RWPE2 (cell line): ENCODE results near the gene ATRX.
"Not testable (repeated sequence)": the region's sequence is repeated elsewhere in the genome, so short reads cannot be mapped to it uniquely, and the experiment has no call there.

Source experiments
- ATAC-seq: fragments of 200-7000 bp; cut with Tn5 transposase; 3 replicates; pipeline ENCODE4 v1.9.1; 2021; ENCODE audit warnings: low read depth
- DNase-seq: peaks from one replicate; pipeline ENCODE4 v3.0.0-alpha.2; 2020; ENCODE audit warnings: low spot score
- H3K27ac ChIP-seq: fragments of 450-650 bp; 2 replicates; pipeline ENCODE4 v1.5.1; 2017; ENCODE audit warnings: mild to moderate bottlenecking; ENCODE audit not compliant: poor library complexity, severe bottlenecking
- H3K27me3 ChIP-seq: fragments of 250-450 bp; sonication (Bioruptor Pico); 2 replicates; pipeline ENCODE4 v1.5.1; 2021; ENCODE audit warnings: mild to moderate bottlenecking, moderate library complexity; ENCODE audit not compliant: insufficient read depth, poor library complexity, severe bottlenecking
- H3K36me3 ChIP-seq: fragments of 250-450 bp; sonication (Bioruptor Pico); 2 replicates; pipeline ENCODE4 v1.5.1; 2020; ENCODE audit warnings: low read depth, mild to moderate bottlenecking, moderate library complexity
- H3K4me1 ChIP-seq: fragments of 250-450 bp; sonication (Bioruptor Pico); 2 replicates; pipeline ENCODE4 v1.5.1; 2021; ENCODE audit warnings: mild to moderate bottlenecking, moderate library complexity; ENCODE audit not compliant: insufficient read depth, poor library complexity, severe bottlenecking
- H3K4me3 ChIP-seq: fragments of 250-450 bp; sonication (Bioruptor Pico); 2 replicates; pipeline ENCODE4 v1.5.1; 2021; ENCODE audit warnings: mild to moderate bottlenecking, moderate library complexity; ENCODE audit not compliant: severe bottlenecking
- H3K9me3 ChIP-seq: fragments of 250-450 bp; sonication (Bioruptor Pico); 2 replicates; pipeline ENCODE4 v1.5.1; 2021; ENCODE audit warnings: mild to moderate bottlenecking, moderate library complexity; ENCODE audit not compliant: severe bottlenecking
- CTCF ChIP-seq: fragments of 450-650 bp; IDR thresholded peaks from one replicate; pipeline ENCODE4 v1.5.1; 2017; ENCODE audit warnings: mild to moderate bottlenecking, moderate library complexity; ENCODE audit not compliant: poor library complexity, severe bottlenecking

The ATRX gene

GRCh38 chrX:77638397-77638796, 147.6 kb downstream of the ATRX start:
- no peak overlapping the region for H3K4me3 ChIP-seq
- ATAC-seq, result no peak
- TF ChIP-seq CTCF, result no peak
- no peaks in the 10 kb centered on the region for H3K9me3 ChIP-seq
- H3K27ac ChIP-seq, result no peak overlapping the region
- H3K27me3 ChIP-seq, result no peaks in the 10 kb centered on the region
- no peak for DNase-seq
- no peaks in the 10 kb centered on the region for H3K4me1 ChIP-seq
- peaks cover 5% of the 10 kb centered on the region for H3K36me3 ChIP-seq

GRCh38 chrX:77635373-77635772, 150.6 kb downstream of the ATRX start:
- Histone ChIP-seq H3K27me3 (no peaks in the 10 kb centered on the region), H3K4me1 (no peaks in the 10 kb centered on the region), H3K27ac (no peak overlapping the region), H3K4me3 (no peak overlapping the region), H3K9me3 (no peaks in the 10 kb centered on the region), H3K36me3 (peaks cover 17% of the 10 kb centered on the region)
- TF ChIP-seq CTCF, result no peak
- ATAC-seq (no peak), DNase-seq (no peak)

- H3K27me3 ChIP-seq, result no peaks in the 10 kb centered on the region
- peaks cover 13% of the 10 kb centered on the region for H3K36me3 ChIP-seq
- H3K4me3 ChIP-seq, result no peak overlapping the region
- no peaks in the 10 kb centered on the region for H3K4me1 ChIP-seq
- H3K27ac ChIP-seq, result no peak overlapping the region
- DNase-seq, result no peak
- H3K9me3 ChIP-seq, result no peaks in the 10 kb centered on the region
- no peak for TF ChIP-seq CTCF
- ATAC-seq, result no peak
Measured at GRCh38 chrX:77628294-77629025, 157.6 kb downstream of the ATRX start.

GRCh38 chrX:77622672-77623071, 163.3 kb downstream of the ATRX start:
- Histone ChIP-seq H3K4me1 (no peaks in the 10 kb centered on the region), H3K9me3 (no peaks in the 10 kb centered on the region), H3K27ac (no peak overlapping the region), H3K36me3 (peaks cover 12% of the 10 kb centered on the region), H3K27me3 (no peaks in the 10 kb centered on the region), H3K4me3 (no peak overlapping the region)
- no peak for TF ChIP-seq CTCF
- DNase-seq, result no peak
- no peak for ATAC-seq

- ATAC-seq (no peak), DNase-seq (no peak)
- TF ChIP-seq CTCF, result no peak
- H3K4me3 ChIP-seq, result no peak overlapping the region
- H3K9me3 ChIP-seq, result no peaks in the 10 kb centered on the region
- H3K27ac ChIP-seq, result no peak overlapping the region
- peaks cover 12% of the 10 kb centered on the region for H3K36me3 ChIP-seq
- H3K4me1 ChIP-seq, result no peaks in the 10 kb centered on the region
- H3K27me3 ChIP-seq, result no peaks in the 10 kb centered on the region
Measured at GRCh38 chrX:77622233-77622632, 163.8 kb downstream of the ATRX start.

GRCh38 chrX:77621453-77621852, 164.6 kb downstream of the ATRX start:
- peaks cover 16% of the 10 kb centered on the region for H3K36me3 ChIP-seq
- H3K9me3 ChIP-seq, DNase-seq, H3K27me3 ChIP-seq, H3K4me3 ChIP-seq, H3K4me1 ChIP-seq, H3K27ac ChIP-seq, ATAC-seq: not testable (repeated sequence)
